ENCODE measurements around the gene IGFL4. TPM values are rescaled to one million over a fixed set of nuclear protein-coding genes. Genes with fewer than 3 reads are reported as not detected.

Gene IGFL4
- total and polyA plus RNA-seq, 2 of the 13 experiments (the other 11 are each of a cell fraction or from before 2014, with no cell fraction given): 1.2 to 1.4 TPM

DNA sequence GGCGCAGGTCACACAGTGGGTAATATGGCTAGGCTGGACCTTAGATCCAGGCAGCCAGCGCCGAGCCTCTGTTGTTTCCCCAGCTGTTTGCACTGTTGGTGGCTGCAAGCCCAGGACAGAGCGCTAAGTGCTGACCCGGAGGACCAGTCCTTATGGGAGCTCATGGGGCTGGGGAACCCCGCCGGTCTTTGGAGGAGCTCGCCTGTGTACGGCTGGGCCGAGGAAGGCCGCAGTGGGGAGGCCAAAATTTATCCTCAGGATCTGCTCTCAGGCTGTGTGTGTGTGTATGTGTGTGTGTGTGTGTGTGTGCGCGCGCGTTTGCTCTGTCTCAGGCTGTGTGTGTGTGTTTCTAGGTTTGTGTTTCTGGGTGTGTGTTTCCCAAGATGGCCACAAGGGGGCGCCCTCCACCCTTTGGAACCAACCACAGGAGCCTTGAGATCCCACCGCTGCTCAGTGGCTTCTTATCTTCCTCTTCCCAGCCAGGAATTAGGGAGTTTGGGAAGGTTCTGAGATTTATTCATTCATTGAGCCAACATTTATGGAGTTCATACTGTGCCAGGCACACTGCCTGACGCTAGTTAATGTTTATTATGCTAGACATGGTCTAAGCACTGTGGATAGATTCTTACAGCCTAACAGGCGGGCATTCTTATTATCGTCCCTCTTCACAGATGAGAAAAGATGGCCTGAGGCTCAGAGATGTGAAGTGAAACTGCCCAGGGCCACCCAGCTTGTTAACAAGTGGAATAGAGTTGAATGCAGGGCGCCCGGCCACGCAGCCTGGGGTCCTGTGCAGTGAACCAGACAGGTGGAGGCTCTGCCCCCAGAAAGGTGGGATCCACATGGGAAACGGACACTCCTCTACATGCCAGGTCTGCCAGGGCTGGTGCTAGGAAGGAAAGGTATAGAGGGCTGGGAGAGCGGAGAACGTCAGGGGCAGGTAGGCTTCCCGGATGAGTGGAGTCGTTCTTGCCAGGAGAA, 31.0 kb downstream of the IGFL4 start:
- Histone ChIP-seq H3K4me1 (ENCODE audit: insufficient read depth, low read length) (no peaks in the 10 kb centered on the region), H3K79me2 (ENCODE audit: insufficient read depth, low read length) (no peaks in the 10 kb centered on the region), H2AFZ (ENCODE audit: low read length) (no peak overlapping the region), H4K20me1 (ENCODE audit: insufficient read depth, low read length) (no peaks in the 10 kb centered on the region), H3K27ac (ENCODE audit: extremely low read length, insufficient read depth, low read length) (no peak overlapping the region), H3K27me3 (ENCODE audit: control insufficient read depth in 1 of 2, insufficient read depth in 2 of 2, low read length in 2 of 2) (no peaks in the 10 kb centered on the region), H3K4me2 (ENCODE audit: low read depth, low read length) (no peak overlapping the region), H3K4me3 (replicated peaks in 1 of 3; ENCODE audit: insufficient read depth in 1 of 3, low read depth in 2 of 3, low read length in 3 of 3) (no peak overlapping the region; a peak in 1 of 6 replicates), H3K9ac (ENCODE audit: insufficient read depth, low read depth, low read length) (no peak overlapping the region), H3K36me3 (replicated peaks in 1 of 2; ENCODE audit: control insufficient read depth in 1 of 2, insufficient read depth in 2 of 2, low read length in 2 of 2) (peaks cover 0 to 2% of the 10 kb centered on the region in 2 experiments; a peak in 1 of 5 replicates), H3K9me3 (ENCODE audit: low read length) (no peaks in the 10 kb centered on the region)
- in situ Hi-C loops (cut with HindIII; ENCODE audit: extremely low pct_ligation_motif_present, low pct_unique_long_range_greater_than_20kb): loop anchor here (10.0 kb wide), 2 partner anchors 95 to 195 kb away; partner anchors contain the start of genes NANOS2 and RSPH6A
- peak; percentile 80 for FAIRE-seq
- BruUV-seq (replicated peaks): no TSS peak
- ChIA-PET CTCF (ENCODE audit: low intra/inter-chr PET ratio, low total read pairs) (interaction anchor here (0.7 to 1.6 kb wide), 3 partner anchors 68 to 192 kb away, joined by 3 to 7 read pairs (median 6); no protein-coding TSS in a partner anchor), POLR2A (interaction anchor here (0.8 kb wide), 1 partner anchor 15 kb away, joined by 3 read pairs; the partner anchor contains the start of gene CCDC61)
- WGBS (ENCODE audit: low lambda C conversion rate): 74% methylated on average over 21 of the region's 28 CpGs
- peak; percentile 28 for DNase-seq (ENCODE audit: low spot score)
- peak; percentile 88 for ATAC-seq
- intact Hi-C loops (cut with micrococcal nuclease; ENCODE audit: unreplicated experiment): loop anchor here (5.0 kb wide), 1 partner anchor 193 kb away; the partner anchor contains the start of gene RSPH6A
- TF ChIP-seq CC2D1A (CRISPR knock-in tag; IDR thresholded peaks at IDR 0.05) (no peak), ZNF839 (CRISPR knock-in tag; IDR thresholded peaks at IDR 0.05; ENCODE audit: borderline replicate concordance) (no peak), ZSCAN21 (CRISPR knock-in tag; IDR thresholded peaks at IDR 0.05; ENCODE audit: borderline replicate concordance) (no peak), ZNF776 (CRISPR knock-in tag; IDR thresholded peaks at IDR 0.05) (no peak), SMAD1 (CRISPR knock-in tag; IDR thresholded peaks at IDR 0.05; ENCODE audit: borderline replicate concordance, low read depth) (no peak), TARDBP (CRISPR knock-in tag; IDR thresholded peaks at IDR 0.05) (no peak), MAFF (IDR thresholded peaks at IDR 0.05; ENCODE audit: low read depth, low read length) (no peak), RFX1 (IDR thresholded peaks at IDR 0.05) (no peak), ATAD3A (CRISPR knock-in tag; IDR thresholded peaks at IDR 0.05) (no peak), TCF7 (IDR thresholded peaks at IDR 0.05; ENCODE audit: low read depth) (no peak), ZNF737 (CRISPR knock-in tag; IDR thresholded peaks at IDR 0.05; ENCODE audit: borderline replicate concordance) (no peak), ZBTB3 (CRISPR knock-in tag; IDR thresholded peaks at IDR 0.05; ENCODE audit: borderline replicate concordance, low read depth) (no peak), ZNF234 (CRISPR knock-in tag; conservative IDR thresholded peaks at IDR 0.05) (no peak), ZSCAN12 (CRISPR knock-in tag; IDR thresholded peaks at IDR 0.05) (no peak)
- TF ChIP-seq, protein P1, sequence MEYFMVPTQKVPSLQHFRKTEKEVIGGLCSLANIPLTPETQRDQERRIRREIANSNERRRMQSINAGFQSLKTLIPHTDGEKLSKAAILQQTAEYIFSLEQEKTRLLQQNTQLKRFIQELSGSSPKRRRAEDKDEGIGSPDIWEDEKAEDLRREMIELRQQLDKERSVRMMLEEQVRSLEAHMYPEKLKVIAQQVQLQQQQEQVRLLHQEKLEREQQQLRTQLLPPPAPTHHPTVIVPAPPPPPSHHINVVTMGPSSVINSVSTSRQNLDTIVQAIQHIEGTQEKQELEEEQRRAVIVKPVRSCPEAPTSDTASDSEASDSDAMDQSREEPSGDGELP (IDR thresholded peaks at IDR 0.05; ENCODE audit: borderline replicate concordance, low read depth): 0 out of 2 replicates have a peak, but pooled peaks have one; percentile 20
- TF ChIP-seq, protein P2, sequence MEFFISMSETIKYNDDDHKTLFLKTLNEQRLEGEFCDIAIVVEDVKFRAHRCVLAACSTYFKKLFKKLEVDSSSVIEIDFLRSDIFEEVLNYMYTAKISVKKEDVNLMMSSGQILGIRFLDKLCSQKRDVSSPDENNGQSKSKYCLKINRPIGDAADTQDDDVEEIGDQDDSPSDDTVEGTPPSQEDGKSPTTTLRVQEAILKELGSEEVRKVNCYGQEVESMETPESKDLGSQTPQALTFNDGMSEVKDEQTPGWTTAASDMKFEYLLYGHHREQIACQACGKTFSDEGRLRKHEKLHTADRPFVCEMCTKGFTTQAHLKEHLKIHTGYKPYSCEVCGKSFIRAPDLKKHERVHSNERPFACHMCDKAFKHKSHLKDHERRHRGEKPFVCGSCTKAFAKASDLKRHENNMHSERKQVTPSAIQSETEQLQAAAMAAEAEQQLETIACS (CRISPR knock-in tag; IDR thresholded peaks at IDR 0.05): peak; percentile 72
